ENCODE measurements around the gene ZNF169. TPM values are rescaled to one million over a fixed set of nuclear protein-coding genes. Genes with fewer than 3 reads are reported as not detected.
"Not testable (repeated sequence)": the region's sequence is repeated elsewhere in the genome, so short reads cannot be mapped to it uniquely, and the experiment has no call there.

Gene ZNF169
- 1.8 TPM for polyA plus RNA-seq (2013, experiment 1 of 2; ENCODE audit: insufficient read length)
- polyA plus RNA-seq (2013, experiment 2 of 2; ENCODE audit: insufficient read length): 1.8 TPM

- peak; percentile 92 for DNase-seq
Measured at GRCh38 chr9:94259077-94259862, at the start of gene ZNF169. TSS of gene ZNF169 (plus strand) at chr9:94259298. CDS start at chr9:94278813, 19,515 bp downstream.

- DNase-seq: peak; percentile 17
Measured at GRCh38 chr9:94210616-94211603, 48.2 kb upstream of the ZNF169 start.

- DNase-seq: peak; percentile 7
Measured at GRCh38 chr9:94212091-94212490, 47.0 kb upstream of the ZNF169 start.

GRCh38 chr9:94212531-94212930 lies 46.6 kb upstream of the ZNF169 start:
- no peak for DNase-seq

GRCh38 chr9:94213511-94214124 lies 45.5 kb upstream of the ZNF169 start:
- DNase-seq: peak; percentile 69

- DNase-seq: no peak
Measured at GRCh38 chr9:94222870-94223269, 36.2 kb upstream of the ZNF169 start.

GRCh38 chr9:94225413-94225812 lies 33.7 kb upstream of the ZNF169 start:
- DNase-seq: not testable (repeated sequence)

- DNase-seq: no peak
Measured at GRCh38 chr9:94228616-94229015, 30.5 kb upstream of the ZNF169 start.

DNA sequence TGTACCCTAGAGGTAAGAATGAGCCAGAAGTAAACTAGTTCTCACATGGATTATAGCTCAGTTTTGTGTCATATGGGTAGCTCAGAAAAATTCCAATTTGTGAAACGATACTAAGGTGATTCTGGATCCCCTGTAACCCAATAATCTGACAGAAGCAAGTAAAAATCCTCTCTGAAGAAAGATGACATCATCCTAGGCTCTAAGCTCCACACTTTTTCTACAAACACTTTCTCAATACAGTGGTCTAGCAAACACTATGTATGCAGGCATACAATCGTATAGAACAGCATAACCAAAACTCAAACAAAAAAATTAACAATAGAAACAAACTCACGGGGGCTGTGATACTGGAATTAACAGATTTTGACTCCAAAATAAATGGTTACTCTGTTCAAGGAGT lies 26.7 kb upstream of the ZNF169 start:
- no peak for DNase-seq

GRCh38 chr9:94241098-94241497 lies 18.0 kb upstream of the ZNF169 start:
- not testable (repeated sequence) for DNase-seq

- DNase-seq: no peak
Measured at GRCh38 chr9:94245651-94246050, 13.4 kb upstream of the ZNF169 start.

- no peak for DNase-seq
Measured at GRCh38 chr9:94250456-94250855, 8.6 kb upstream of the ZNF169 start.

DNA sequence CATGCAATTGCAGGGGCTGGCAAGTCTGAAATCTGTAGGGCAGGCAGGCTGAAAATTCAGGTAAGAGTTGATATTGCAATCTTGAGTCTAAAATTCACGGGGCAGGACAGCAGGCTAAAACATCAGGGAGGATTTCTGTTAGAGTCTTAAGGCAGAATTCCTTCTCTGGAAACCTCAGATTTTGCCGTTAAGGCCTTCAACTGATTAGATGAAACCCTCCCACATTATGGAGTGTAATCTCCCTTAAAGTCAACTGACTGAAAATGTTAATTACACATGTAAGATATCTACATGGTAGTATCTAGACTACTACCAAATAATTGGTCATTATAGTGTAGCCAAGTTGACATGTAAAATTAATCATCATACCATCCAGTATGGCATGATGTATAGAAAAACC lies 3.1 kb upstream of the ZNF169 start:
- no peak for DNase-seq

DNA sequence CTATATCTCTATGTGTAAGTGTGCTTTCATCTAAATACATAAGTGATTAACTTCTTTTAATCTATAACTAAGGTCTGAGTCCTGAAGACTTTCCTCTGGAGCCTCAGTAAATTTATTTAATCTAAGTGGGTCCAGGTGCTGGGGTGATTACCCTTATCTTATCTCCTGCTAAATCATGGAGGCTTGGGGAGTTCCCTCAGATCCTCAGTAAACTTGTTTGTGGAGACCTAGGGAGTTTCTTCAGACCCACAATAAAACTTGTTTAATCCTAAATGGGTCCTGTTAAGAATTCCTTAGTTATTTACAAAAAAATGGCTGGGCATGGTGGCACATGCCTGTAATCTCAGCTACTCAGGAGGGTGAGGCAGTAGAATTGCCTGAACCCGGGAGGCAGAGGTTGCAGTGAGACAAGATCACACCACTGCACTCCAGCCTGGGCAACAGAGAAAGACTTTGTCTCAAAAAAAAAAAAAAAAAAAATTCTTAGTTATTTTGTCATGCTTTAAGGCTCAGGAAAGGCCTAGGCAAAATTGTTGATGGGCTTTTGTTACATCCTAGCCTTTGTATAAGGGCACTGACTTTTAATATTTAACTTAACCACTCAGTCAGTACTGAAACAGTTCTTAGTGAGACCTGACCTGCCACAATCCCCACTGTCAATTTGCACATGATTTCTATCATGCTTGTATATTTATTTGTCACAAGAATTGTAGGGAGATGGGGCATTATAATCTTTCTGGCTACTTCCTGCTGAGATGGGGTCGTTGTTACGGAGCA lies 6.7 kb downstream of the ZNF169 start:
- not testable (repeated sequence) for DNase-seq

GRCh38 chr9:94269264-94269663 lies 10.2 kb downstream of the ZNF169 start:
- DNase-seq: no peak

DNA sequence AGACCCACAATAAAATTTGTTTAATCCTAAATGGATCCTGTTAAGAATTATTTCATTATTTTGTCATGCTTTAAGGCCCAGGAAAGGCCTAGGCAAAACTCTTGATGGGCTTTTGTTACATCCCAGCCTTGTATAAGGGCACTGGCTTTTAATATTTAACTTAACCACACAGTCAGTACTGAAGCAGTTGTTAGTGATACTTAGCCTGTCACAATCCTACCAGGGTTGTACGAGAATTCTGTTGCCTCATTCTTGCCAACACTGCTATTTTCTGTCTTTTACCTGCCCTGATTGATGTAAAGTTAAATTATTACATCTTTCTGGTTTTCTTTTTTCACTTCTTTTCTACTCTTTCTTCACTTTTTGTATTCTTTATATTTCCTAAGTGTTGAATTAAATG lies 10.9 kb downstream of the ZNF169 start:
- DNase-seq: no peak

- not testable (repeated sequence) for DNase-seq
Measured at GRCh38 chr9:94277029-94277428, 17.9 kb downstream of the ZNF169 start.

DNA sequence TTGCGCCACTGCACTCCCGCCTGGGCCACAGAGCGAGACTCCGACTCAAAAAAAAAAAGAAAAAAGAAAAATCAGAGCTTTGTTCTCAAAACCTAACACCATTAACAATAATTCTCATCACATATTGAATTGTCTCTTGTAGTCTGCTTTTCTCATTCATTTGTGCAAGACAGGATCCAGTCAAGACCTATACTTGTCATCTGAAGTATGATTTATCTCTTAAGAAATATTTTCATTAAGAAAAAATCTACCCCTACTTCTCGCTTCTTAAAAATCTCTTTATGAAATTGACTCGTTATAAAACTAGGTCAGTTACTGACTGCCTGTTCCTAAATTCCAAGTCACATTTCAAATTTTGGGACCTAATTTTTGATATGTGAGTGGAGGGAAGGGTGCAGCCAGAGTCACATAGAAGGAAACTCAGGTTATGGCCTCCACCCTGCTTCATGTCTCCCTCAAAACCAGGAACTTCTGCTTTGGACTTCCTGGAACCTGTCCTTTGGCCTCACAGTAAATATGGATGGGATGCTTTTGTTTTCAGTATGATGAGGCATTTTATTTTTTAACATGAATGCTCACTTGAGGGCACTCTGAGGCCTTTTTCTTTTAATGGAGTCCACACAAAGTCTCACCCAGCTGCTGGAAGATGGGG lies 18.9 kb downstream of the ZNF169 start:
- no peak for DNase-seq

DNA sequence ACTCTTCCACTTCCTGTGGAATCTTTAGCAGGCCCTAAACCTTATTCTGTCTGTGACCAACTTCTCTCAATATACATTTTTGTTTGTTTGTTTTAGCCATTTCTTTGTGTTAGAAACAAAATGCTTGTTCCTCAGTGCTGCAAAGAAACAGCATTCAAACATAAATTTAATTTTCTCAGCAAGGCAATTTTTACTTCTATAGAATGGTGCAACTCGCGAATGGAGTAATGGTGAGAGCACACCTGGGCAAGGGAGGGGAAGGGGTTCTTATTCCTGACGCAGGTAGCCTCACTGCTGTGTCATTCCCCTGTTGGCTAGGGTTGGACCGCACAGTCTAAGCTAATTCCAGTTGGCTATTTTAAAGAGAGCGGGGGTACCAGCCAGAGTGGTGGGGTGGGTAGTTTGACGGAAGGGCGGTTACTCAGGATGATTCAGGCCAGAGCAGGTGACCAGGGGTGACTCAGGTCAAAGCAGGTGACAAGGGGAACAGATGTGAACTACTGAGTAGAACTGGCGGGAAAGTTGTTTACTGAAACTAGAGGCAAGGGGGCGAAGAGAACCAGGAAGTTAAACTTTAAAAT lies 21.4 kb downstream of the ZNF169 start:
- no peak for DNase-seq

- DNase-seq: no peak
Measured at GRCh38 chr9:94281101-94281500, 22.0 kb downstream of the ZNF169 start.

GRCh38 chr9:94286116-94286515 lies 27.0 kb downstream of the ZNF169 start:
- DNase-seq: peak; percentile 63
